NCI-H2171 (cell line): ENCODE data around the gene MAN1C1.
"Not testable (repeated sequence)": the region's sequence is repeated elsewhere in the genome, so short reads cannot be mapped to it uniquely, and the experiment has no call there.

ENCODE experiments used
- DNase-seq: peaks from one replicate; lab custom pipeline; 2025; lab: John Stamatoyannopoulos, UW

MAN1C1 gene

GRCh38 chr1:25680701-25681100 lies 64.1 kb downstream of the MAN1C1 start:
- no peak for DNase-seq

GRCh38 chr1:25682059-25682601 lies 65.5 kb downstream of the MAN1C1 start:
- DNase-seq: no peak

GRCh38 chr1:25683177-25683576 lies 66.6 kb downstream of the MAN1C1 start:
- no peak for DNase-seq

- DNase-seq: no peak
Observed at GRCh38 chr1:25683731-25684130, 67.1 kb downstream of the MAN1C1 start.

GRCh38 chr1:25684216-25684965 lies 67.8 kb downstream of the MAN1C1 start:
- DNase-seq: no peak

GRCh38 chr1:25685211-25685750 lies 68.7 kb downstream of the MAN1C1 start:
- DNase-seq: no peak

DNA sequence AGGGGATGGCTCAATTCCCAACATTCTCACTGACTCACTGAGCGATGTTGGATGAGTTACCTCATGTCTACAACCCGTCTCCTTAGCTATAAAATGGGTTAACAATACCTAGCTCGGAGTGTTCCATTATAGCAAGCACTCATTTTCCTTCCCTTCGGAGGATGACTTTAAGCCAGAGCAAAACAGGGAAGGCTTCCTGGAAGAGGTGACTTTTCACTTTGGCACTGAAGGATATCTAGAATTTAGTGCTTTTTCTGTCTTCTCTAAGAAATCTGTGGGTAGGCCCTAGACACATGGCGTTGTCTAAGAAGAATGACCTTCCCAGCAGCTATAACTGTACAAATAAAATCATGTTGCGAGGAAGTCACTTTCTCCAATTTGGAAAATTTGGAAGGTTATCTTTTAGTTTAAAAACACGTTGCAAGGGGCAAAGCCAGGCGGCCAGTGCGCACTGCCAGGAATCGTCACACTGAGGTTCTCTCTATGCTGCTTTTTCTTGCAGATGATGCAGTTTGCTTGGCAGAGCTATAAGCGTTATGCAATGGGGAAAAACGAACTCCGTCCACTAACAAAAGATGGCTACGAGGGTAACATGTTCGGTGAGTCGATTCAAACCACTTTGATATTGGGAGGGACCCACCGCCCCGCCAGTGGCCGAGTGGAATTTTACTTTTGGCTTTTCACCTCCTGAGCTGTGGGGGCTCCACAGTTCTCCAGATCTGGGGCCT lies 69.5 kb downstream of the MAN1C1 start:
- DNase-seq: no peak

DNA sequence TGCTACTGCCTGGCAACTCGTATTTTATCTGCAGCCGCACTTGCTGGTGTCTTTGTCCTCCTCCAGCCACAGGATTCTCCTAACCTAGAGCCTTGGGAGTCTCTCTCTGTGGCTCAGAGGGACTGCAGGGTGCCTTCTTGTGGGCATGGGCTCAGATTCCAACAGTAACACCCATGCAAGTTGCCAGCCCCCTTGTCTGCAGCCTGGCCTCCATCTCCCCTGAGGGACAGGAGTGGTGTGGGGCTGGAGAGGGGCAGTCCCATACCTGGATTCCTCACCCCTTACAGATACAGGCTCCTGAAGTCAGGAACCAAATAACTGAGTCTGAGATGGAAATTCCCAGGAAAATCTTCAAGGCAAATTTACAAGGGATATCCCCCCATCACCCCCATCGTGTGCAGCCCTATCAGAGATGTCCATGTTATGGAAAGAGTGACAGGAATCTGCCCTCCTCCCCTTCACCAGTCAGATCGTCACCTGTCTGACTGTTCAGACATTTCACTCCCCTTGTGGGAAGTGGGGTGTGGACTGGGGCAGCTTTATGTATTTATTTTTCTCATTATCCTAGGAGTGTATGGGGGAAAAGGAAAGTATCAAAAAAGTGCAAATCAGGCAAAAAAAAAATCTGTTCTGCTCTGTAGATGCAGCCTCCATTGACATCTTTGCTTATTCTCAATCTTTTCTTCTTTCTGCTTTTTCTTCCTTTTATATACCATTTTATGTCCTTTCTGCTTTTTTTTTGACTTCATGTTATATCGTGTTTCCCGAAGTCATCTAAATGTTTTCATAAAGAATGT lies 70.8 kb downstream of the MAN1C1 start:
- no peak for DNase-seq

GRCh38 chr1:25688390-25689119 lies 72.0 kb downstream of the MAN1C1 start:
- peak; percentile 27 for DNase-seq

GRCh38 chr1:25689686-25690381 lies 73.2 kb downstream of the MAN1C1 start:
- no peak for DNase-seq

DNA sequence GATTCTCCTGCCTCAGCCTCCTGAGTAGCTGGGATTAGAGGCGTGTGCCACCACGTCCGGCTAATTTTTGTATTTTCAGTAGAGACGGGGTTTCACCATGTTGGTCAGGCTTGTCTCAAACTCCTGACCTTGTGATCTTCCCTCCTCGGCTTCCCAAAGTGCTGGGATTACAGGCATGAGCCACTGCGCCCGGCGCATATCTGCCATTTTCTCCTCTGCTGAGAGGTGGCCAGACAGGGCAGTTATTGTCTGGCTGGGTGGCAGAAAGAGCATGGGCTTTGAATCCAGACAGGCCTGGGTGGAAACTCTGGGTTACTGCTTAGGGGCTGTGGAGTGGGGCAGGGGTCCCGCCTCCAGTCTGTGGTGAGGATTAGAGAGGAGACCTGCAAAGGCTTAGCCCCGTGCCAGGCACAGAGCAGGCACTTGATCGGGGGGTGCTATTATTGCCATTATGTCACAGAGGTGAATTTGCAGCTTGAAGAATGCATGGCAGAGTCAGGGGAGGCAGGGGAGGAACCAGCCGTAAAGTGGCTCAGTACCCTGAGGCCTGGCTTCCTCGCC lies 73.9 kb downstream of the MAN1C1 start:
- no peak for DNase-seq

- DNase-seq: no peak
Observed at GRCh38 chr1:25691211-25691610, 74.6 kb downstream of the MAN1C1 start.

GRCh38 chr1:25692560-25692959 lies 76.0 kb downstream of the MAN1C1 start:
- DNase-seq: no peak

DNA sequence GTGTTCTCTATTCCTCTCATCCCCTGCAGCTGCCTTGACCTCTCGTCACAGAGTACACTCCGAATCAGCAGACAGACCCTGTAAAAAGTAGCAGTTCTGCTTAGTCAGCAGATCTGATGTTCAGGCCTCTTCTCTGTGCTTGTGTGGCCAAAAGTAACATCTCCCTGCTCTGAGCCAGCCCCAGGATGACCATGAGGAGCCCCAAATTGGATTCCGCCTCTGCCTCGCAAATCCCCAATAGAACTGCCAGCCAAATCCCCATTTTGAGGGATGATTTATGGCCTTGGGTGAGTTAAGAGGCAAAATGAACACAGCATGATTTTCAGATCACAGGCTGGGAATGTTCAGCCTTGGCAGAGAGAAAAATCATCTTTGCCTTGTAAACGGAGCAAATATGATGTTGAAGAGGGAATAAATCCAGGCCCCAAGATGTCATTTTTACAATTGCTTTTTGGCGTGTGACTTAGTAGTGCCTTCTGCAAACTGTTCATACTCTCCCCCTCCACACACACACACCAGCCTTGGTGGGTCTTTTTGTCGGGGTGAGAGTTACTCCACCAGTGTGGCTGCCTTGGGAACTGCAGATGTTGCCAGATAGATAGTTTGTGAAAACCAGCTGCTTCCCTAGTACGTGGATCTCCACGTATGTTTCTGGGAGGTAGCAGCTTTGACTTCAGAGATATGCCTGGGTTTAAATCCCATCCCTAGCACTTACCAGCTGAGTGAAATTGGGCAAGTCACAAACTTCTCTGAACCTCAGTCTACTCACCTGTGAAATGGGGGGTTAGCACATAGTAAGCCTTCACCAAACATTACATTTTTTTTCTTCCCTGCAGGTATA lies 77.8 kb downstream of the MAN1C1 start:
- no peak for DNase-seq

GRCh38 chr1:25695090-25695770 lies 78.6 kb downstream of the MAN1C1 start:
- no peak for DNase-seq

DNA sequence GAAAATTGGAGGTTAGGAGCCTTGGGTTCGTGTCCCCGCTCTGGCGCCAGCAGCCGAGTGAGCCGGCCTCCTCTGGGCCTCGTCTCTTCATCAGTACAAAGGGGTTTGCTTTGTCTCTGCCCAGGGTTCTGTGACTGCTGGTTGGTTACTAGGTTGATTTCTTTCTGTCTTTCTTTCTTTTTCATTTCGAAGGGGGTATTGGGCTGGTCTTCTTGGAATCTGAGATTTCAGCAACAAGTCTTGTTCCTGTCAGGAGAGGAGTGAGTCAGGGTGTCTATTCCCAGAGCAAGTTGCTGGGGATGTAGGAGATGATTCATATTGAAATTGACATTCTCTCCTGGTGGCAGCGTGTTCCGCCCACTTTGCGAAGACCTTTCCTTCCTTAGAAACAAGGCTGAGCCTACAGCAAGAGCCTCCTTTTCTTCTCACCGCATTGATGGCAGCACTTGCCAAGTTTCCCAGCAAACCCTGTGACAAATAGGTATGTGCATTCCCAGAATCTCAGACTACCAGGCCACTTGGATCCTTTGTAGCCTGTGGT lies 79.2 kb downstream of the MAN1C1 start:
- DNase-seq: no peak

GRCh38 chr1:25696643-25697042 lies 80.1 kb downstream of the MAN1C1 start:
- not testable (repeated sequence) for DNase-seq

DNA sequence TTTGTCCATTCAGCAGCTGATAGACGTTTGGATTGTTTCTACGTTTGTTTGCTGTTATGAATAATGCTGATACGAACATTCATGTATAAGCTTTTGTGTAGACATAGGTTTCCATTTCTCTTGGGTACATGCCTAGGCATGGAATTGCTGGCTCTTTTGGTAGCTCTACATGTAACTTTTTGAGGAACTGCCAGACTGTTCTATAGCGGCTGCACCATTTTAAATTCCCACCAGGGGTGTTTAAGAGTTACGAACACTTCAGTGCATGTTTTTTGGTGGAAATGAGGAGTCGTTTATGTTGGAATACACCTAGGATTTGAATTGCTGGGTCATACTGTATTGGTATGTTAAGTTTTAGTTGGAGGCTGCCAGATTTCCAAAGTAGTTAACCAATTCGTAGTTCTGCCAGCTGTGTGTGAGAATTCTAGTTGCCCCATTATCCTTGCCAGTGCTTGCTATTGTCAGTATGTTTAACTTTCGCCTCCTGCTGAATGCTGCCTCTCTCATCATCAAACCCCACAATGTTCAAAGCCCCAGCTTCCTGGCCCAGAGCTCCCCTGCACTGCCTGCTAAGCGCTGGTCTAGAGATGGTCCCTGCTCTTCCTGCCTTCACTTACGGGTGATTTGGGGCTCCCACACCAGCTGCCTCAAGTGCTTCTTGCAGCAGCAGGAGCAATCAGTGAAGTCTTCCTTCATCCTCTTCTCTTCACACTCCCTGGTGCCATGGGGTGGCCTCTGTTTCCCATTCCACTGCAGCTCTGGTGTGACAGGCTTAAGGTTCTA lies 81.0 kb downstream of the MAN1C1 start:
- no peak for DNase-seq
